OCI-LY1 (cell line): ENCODE measurements around the gene CAB39L.

Experiments
- EZH2 ChIP-seq: fragments of 200-600 bp; sonication (generic), shearing (Covaris generic); IDR thresholded peaks from 2 replicates; pipeline ENCODE4 v1.8.0; 2017; ENCODE audit warnings: borderline replicate concordance, mixed run types, mild to moderate bottlenecking, antibody characterized with exemption, low read length, moderate library complexity, mixed read lengths
- TF ChIP-seq, protein P1 (sequence below): fragments of 200-600 bp; sonication (generic), shearing (Covaris generic); IDR thresholded peaks from 2 replicates; pipeline ENCODE4 v1.5.1; 2017; ENCODE audit warnings: mild to moderate bottlenecking, antibody characterized with exemption, low read length, moderate library complexity, mixed read lengths

DNA sequence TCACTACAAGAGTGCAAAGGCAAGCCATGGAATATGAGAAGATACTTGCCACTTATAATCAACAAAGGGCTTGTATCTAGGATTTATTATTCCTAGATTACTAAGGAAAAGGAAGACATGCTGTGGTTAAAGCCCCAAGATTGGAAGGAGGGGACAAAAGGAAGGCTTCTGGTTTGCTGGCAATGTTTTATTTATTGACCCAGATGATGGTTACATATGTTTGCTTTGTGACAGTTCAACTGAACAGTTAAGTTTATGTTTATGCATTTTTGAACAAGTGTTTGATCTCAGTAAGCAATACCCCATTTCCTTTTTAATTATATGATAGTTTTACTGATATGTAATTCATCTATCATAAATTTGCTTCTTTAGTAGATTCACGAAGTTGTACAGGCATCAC is 155.9 kb downstream of the CAB39L start:
- TF ChIP-seq, protein P1, sequence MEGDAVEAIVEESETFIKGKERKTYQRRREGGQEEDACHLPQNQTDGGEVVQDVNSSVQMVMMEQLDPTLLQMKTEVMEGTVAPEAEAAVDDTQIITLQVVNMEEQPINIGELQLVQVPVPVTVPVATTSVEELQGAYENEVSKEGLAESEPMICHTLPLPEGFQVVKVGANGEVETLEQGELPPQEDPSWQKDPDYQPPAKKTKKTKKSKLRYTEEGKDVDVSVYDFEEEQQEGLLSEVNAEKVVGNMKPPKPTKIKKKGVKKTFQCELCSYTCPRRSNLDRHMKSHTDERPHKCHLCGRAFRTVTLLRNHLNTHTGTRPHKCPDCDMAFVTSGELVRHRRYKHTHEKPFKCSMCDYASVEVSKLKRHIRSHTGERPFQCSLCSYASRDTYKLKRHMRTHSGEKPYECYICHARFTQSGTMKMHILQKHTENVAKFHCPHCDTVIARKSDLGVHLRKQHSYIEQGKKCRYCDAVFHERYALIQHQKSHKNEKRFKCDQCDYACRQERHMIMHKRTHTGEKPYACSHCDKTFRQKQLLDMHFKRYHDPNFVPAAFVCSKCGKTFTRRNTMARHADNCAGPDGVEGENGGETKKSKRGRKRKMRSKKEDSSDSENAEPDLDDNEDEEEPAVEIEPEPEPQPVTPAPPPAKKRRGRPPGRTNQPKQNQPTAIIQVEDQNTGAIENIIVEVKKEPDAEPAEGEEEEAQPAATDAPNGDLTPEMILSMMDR, result no peak
- TF ChIP-seq EZH2, result no peak
